OCI-LY1 (cell line): ENCODE results near the gene IWS1.

Source experiments
- EZH2 ChIP-seq: fragments of 200-600 bp; sonication (generic), shearing (Covaris generic); IDR thresholded peaks from 2 replicates; pipeline ENCODE4 v1.8.0; 2017; ENCODE audit warnings: borderline replicate concordance, mixed run types, mild to moderate bottlenecking, antibody characterized with exemption, low read length, moderate library complexity, mixed read lengths
- TF ChIP-seq, protein P1 (sequence below): fragments of 200-600 bp; sonication (generic), shearing (Covaris generic); IDR thresholded peaks from 2 replicates; pipeline ENCODE4 v1.5.1; 2017; ENCODE audit warnings: mild to moderate bottlenecking, antibody characterized with exemption, low read length, moderate library complexity, mixed read lengths

GRCh38 chr2:127469051-127469450 is 57.2 kb downstream of the IWS1 start:
- TF ChIP-seq, protein P1, sequence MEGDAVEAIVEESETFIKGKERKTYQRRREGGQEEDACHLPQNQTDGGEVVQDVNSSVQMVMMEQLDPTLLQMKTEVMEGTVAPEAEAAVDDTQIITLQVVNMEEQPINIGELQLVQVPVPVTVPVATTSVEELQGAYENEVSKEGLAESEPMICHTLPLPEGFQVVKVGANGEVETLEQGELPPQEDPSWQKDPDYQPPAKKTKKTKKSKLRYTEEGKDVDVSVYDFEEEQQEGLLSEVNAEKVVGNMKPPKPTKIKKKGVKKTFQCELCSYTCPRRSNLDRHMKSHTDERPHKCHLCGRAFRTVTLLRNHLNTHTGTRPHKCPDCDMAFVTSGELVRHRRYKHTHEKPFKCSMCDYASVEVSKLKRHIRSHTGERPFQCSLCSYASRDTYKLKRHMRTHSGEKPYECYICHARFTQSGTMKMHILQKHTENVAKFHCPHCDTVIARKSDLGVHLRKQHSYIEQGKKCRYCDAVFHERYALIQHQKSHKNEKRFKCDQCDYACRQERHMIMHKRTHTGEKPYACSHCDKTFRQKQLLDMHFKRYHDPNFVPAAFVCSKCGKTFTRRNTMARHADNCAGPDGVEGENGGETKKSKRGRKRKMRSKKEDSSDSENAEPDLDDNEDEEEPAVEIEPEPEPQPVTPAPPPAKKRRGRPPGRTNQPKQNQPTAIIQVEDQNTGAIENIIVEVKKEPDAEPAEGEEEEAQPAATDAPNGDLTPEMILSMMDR = no peak
- no peak for TF ChIP-seq EZH2
